ENCODE measurements around the gene ANKRD62.

The ANKRD62 gene

GRCh38 chr18:12049978-12050811, 43.4 kb upstream of the ANKRD62 start:
- H3K4me3 ChIP-seq (ENCODE audit: low read depth, low read length): no peak overlapping the region
- no peak for TF ChIP-seq CTCF (IDR thresholded peaks at IDR 0.05; ENCODE audit: low read depth, low read length)

GRCh38 chr18:12052866-12053265, 40.8 kb upstream of the ANKRD62 start:
- TF ChIP-seq CTCF (IDR thresholded peaks at IDR 0.05; ENCODE audit: low read depth, low read length): no peak
- no peak overlapping the region for H3K4me3 ChIP-seq (ENCODE audit: low read depth, low read length)

GRCh38 chr18:12053289-12053688, 40.4 kb upstream of the ANKRD62 start:
- H3K4me3 ChIP-seq (ENCODE audit: low read depth, low read length): no peak overlapping the region
- TF ChIP-seq CTCF (IDR thresholded peaks at IDR 0.05; ENCODE audit: low read depth, low read length): no peak

- no peak for TF ChIP-seq CTCF (IDR thresholded peaks at IDR 0.05; ENCODE audit: low read depth, low read length)
- no peak overlapping the region for H3K4me3 ChIP-seq (ENCODE audit: low read depth, low read length)
These were observed 37.4 kb upstream of the ANKRD62 start for GRCh38 chr18:12056034-12056883.

GRCh38 chr18:12056884-12057402, 36.7 kb upstream of the ANKRD62 start:
- TF ChIP-seq CTCF (IDR thresholded peaks at IDR 0.05; ENCODE audit: low read depth, low read length): no peak
- H3K4me3 ChIP-seq (ENCODE audit: low read depth, low read length): no peak overlapping the region

GRCh38 chr18:12057419-12058039, 36.1 kb upstream of the ANKRD62 start:
- TF ChIP-seq CTCF (IDR thresholded peaks at IDR 0.05; ENCODE audit: low read depth, low read length): no peak
- no peak overlapping the region for H3K4me3 ChIP-seq (ENCODE audit: low read depth, low read length)
